ENCODE results near the gene ADAT1.
"Not testable (repeated sequence)": the region's sequence is repeated elsewhere in the genome, so short reads cannot be mapped to it uniquely, and the experiment has no call there.

Gene ADAT1

DNA sequence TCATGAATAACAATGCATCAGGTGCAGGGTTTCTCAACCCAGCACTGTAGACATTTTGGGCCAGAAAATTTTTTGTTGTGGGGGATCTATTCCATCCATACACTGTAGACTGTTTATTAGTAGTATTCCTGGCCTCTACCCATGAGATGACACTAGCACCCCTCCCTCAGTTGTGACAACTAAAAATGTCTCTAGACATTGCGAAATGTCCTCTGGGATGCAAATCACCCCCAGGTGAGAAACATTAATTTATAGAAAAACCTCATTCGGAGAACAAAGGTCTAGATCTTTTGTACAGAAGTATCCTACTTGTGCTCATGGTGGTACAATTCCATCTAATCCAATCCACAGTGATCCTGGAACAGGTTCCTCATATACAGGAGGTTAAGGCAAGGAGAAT is 4.3 kb downstream of the ADAT1 start:
- DNase-seq, result no peak

DNA sequence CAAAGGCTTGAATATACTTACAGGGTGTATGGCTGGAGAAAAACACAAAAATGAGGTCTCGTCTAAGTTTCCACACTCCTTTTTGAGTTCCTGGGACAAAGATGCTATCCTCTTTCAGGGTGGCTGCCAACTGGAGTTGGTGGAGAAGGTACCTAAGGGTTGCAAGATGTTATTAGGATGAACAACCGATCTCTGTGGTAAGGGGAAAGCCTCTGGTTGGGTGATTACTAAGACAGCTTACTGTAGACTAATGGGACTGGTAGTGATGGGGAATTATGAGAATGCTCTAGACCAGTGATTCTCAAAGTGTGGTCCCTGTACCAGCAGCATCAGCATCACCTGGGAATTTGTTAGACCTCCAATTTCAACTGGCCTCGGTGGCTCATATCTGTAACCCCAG is 6.0 kb downstream of the ADAT1 start:
- no peak for DNase-seq

DNA sequence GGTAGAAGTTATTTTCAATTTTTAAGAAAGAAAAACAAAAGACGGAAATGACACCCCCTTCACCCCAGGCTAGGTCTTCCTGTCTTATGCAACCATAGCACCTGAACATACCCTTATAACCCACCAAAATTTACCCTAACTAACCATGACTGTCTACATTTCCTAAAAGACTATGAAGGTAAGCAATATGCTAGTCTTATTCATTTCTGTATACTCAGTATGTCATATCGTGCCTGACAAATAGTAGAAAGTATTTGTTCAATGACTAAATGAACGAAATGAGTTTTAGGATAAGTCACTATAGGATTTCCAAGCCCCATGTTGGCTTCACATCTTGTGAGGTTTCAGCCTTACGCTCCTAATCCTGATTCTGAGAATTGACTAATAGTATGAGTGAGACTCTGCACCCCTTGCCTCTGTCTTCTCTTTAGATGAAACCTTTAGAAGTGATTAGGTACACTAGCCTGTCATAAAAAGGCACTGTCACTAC is 6.5 kb downstream of the ADAT1 start:
- no peak for DNase-seq

DNA sequence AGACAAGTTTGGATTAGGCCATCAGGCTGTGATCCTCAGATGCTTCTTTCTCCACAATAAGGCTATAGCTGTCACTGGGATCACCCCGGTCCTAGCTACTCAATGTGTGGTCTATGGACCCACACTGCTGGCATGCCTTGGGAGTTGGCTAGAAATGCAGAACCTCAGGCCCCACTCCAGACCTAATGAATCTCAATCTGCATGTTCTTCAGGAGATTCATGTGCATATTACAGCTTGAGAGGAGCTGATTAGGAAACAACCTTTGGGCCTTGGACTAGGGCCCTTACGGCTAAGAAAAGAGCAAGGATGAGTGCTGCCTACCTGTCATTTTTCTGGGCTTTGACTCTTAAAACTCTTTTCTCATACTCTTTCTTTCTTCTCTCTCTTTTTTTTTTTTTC is 7.5 kb downstream of the ADAT1 start:
- DNase-seq, result no peak

DNA sequence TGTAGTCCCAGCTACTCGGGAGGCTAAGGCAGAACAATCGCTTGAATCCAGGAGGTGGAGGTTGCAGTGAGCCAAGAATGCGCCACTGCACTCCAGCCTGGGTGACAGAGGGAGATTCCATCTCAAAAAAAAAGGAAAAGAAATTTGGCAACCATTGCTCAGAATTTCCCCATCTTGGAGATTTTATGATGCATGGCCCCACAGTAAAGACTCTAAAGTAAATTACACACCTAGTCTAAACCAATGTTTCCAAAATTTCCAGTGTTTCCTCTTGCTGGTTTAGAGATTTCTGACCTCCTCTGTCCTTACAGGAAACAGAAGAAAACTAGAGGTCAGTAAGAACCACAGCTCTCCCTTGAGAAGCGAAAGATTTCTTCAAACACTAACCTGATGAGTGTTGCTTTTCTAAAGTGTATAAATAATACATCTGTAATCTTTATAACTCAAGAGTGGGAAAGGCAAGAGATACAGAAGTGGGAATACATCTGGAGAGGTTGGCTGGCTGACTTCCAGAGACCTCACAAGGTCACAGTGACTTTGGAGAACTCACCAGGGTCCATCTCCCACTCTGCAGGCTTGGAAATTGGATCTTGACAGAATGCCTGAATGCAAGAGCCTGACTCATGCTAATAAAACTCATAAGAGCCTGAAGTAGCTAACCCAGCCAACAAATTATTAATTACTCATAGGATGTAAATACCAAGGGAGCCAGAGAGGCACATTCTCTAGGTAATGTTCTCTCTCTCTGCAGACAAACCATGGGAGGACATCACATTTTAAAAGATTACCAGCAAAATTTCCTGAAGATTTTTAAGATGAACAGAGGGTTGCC is 8.8 kb downstream of the ADAT1 start:
- DNase-seq, result no peak

DNA sequence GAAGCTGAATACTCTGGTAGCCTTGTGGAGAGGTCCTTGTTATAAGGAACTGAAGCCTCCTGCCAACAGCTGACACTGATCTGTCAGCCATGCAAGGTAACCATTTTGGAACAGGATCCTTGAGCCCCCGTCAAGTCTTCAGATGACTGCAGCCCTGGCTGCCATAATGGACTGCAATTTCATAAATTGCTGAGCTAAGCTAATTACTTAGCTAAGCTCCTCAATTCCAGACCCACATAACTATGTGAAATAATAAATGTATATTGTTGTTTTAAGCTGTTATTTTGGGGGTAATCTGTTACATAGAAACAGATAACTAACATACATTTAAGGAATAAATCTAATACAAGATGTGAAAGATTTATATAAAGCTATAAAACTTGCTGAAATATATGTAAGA is 16.6 kb downstream of the ADAT1 start:
- no peak for DNase-seq

DNA sequence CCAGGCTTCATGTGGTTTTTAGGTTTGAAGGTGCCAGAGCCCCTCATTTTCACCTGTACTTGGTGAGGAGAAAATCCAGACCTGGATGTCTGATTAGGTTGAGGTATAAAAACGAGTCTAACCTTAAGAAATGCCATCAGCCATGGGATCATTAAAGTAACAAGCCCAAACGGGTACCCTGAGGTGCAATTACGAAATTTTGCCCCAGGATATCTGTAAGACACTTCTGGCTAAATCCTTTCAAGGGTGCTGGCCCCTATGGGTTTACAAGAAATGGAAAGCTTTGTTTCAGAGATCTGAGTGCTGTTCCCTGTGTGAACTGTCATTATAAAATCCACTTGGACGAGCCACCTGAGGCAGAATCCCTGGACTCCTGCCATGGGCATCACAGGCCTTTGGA is 19.8 kb downstream of the ADAT1 start:
- no peak for DNase-seq

DNA sequence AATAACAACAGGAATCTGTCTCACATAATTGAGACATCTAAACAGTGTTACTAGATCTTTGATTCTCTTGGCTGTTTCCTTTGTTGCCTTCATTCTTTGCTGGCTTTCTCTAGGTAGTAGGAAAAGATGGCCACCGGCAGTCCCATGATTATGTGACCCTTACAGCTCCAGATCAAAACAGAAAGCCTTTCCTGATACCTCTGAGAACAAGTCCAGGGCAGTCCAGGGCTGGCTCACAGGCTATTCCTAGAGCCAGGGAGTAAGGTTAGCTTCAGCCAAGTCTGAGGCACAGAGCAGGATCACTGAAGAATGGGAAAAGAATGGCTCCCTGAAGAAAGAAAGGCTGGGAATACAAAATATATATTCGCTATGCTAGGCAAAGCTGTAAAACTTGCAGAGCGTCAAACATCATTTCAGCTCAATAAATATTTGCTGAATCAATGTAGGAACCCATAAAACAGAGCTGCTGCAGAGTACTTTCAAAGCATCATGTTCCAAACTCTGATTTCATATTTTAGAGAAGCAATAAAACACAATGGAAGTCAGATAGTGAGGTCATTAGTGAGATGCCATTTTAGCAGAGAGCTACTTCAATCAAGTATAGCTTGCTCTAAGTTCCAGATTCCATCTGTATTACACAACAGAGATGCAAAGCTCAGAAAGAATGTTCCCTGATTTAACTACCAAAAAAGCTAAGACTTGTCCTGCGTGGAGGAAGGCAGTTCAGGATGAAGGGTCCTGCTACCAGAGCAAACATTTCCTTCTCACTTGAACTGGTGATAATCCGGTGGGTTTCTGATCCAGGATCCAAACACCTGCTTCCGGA is 23.4 kb downstream of the ADAT1 start:
- DNase-seq, result no peak

DNA sequence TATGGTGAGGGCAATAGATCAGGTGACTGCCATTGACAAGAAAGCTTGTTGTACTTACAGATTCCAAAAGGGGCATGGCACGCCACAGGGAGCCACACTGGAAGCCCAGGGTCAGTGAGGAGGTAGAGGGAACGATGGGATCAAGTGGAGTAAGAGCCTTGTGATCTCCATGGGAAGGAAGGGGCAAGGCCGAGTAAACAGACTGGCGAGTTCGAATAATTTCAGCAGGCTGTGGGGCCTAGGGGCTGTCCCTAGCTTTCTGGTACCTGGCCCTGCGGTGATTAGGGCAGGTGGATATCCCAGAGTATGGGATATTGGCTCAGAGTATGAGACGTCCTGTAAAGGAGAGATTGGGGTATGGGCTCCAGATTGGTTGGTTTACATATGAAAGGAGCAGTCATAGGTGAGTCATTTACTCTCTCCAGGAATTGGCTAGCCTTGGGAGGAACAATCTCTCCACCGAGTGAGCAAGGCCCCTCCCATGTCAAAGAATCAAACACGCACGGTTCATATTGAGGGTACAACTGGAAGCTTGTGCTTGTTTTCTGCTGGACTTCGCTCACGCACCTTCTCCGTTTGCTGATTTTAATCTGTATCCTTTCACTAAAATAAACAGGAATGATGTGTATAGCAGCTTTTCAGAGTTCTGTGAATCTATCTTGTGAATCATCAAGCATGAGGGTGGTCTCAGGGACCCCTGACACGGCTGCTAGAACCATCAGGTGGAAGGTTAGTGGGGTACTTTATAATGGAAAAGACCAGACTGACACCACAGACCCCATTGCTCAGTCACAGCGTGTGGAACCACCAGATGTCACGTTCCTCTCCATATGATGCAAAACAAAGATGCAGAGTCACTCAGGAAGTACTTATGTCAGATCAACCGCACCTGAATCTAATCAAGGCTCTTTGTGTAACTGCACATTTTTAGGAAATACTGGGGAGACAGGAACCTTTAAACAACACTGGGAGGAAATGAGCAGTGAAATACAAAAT is 29.0 kb downstream of the ADAT1 start:
- no peak for DNase-seq

DNA sequence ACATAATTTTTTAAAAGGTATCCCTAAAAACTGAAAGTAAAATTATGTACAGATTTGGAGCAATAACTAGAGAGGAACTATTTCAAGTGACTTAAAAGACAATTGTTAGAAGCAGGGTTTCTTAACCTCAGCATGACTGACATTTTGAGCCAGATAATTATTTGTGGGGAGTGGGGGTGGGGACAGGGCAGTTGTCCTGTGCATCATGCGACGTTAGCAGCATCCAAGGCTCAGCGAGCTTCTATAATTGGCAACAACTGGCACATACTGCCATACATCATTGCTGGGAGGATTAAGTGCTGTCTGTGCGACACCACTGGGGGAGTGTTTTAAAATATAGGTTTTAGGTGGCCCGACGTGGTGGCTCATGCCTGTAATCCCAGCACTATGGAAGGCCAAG is 29.8 kb downstream of the ADAT1 start:
- DNase-seq, result no peak

DNA sequence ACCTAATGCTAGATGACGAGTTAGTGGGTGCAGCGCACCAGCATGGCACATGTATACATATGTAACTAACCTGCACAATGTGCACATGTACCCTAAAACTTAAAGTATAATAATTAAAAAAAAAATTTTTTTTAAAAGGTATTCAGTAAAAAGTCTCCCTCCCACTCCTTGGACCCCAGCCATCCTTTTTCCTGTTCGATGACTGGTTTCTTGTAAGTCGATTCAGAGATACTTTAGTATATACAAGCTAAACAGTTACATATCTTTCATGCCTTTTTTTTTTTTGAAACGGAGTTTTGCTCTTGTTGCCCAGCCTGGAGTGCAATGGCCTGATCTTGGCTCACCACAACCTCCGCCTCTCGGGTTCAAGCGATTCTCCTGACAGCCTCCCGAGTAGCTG is 31.2 kb downstream of the ADAT1 start:
- not testable (repeated sequence) for DNase-seq

DNA sequence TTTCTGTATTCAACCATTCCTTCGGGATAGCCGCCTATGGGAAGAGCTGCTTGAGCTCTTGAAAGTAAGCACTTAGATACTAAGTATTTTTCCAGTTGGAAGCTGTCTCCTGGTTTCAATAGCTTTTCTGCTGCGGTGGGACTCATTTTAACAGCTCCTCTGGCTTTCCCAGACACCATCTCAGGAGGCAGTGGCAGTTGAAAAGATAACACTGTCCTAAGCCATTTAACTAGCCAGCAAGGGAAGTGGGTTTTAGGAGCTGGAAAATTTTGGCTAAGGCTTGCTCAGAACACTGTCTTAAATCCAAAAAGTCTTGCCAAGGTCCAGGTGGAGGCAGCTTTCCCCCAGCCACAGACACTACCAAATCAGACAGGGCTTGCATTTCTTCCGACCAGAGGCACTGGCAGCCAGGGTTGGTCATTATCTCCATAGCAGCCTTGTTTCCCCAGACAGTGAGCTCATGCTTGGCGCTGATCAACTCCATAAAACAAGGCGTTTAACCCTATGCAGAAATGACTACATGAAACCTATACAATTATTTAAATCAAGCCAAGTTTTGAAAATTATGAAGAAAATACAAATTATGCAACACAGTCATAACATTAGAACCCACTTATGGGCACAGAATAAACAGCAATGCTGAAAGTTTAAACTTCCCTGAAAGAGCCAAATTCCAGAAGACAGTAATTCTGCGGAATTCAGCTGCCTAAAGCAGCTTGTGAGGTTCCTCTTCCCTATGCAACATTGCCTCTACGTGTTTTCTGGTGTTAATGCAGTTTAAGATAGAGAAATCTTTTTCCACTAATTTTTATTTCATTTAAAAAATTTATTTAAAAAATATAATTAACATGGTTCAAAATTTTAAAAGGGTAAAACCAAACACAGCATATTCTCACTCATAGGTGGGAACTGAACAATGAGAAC is 31.9 kb downstream of the ADAT1 start:
- no peak for DNase-seq

DNA sequence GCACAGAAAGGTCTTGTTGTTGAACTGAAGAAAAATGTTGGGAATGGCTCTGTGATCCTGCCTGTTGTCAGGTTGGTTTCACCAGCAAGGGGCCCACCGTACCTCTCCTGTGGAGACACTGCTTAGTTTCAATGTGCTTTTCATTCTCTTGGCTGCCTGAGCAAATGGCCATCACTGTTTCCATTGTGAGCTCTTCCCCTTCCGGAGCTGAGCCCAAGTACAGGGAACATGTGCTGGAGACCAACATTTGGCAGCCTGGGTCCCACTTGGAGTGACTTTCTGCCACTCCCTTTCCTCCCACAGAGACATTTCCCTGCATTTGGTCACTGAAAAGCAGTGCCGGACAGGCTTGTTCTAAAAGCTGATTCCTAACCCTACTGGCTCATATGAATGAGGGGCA is 33.8 kb downstream of the ADAT1 start:
- no peak for DNase-seq

DNA sequence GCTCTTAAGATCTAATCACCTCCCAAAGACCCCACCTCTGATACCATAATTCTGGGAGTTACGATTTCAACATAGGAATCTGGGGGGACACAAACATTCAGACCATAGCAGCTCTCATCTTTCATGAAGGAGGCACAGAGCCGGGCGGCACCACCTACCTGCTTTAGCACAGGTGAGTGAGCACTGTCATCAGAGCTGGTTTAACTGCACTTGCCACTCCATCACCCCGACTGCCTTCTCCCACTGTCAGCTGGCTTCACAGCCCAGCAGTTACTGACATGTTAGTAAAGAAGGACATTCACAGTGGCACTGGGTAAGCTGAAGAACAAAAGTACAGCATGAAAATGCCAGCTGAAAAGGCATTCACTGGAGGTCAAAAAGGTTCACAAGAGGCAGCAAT is 34.4 kb downstream of the ADAT1 start:
- DNase-seq, result no peak

DNA sequence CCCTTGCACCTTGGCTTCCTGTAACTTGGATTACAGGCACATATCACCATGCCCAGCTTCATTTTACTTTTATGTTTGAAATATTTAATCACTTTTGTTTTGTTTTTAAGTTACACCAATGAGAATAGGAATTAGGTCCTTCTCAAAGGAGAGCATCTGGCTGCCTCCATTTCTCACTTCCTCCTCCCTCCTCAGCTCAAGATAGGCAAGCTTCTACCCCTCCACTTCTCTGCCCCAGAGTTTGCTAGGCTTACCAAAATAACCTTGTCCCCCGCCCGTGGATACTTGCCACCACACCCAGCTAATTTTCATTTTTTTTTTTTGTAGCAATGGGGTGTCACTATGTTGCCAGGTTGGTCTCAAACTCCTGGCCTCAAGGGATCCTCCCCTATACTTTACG is 39.0 kb downstream of the ADAT1 start:
- DNase-seq, result no peak

DNA sequence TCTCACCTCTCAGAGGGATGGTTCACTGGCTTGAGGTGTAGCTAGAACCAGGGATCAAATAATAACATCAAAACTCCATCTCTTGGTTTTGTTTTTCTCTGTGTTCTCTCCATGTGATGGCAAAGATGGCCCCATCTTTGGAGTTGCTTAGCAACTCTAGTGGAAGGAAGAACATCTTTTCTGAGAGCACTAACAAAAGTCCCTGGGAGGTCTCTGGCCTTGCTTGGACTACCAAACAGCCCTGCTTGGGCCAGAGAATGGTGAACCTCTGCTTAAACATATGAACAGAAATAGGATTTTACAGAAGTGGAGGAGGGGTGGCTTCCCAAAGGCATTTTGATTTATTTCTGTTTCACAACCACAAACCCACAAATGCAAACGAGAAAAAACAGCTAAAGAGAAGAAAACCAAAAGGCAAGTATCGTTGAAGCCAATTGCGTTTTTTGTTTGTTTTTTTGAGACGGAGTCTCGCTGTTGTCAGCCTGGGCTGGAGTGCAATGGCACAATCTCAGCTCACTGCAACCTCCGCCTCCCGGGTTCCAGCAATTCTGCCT is 43.7 kb downstream of the ADAT1 start:
- no peak for DNase-seq

DNA sequence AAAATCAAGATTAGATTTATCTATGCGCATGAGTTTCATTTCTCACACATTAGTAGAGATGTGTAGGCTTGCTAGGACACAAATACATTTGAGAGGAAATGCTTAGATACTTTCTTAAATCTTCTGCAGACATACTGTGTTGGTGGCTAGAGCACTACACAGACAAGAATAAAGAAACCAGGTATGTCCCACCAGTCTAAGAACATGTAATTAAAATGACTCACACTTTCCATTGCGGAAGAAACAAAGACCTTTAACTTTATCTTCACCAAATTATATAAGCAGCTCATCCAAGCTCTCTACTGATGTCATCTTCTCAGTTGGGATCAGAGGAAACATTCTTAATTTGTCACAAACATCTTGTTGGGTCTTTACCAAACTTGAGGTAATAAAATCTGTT is 44.4 kb downstream of the ADAT1 start:
- no peak for DNase-seq

DNA sequence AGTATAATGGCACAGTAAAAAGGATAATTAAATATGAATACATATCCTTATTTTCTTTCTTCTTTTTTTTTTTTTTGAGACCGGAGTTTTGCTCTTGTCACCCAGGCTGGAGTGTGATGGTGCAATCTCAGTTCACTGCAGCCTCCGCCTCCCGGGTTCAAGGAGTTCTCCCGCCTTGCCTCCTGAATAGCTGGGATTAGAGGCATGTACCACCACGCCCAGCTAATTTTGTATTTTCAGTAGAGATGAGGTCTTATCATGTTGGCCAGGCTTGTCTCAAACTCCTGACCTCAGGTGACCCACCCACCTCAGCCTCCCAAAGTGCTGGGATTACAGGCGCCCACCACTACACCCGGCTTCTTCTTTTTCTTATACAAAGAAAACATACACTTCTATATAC is 44.9 kb downstream of the ADAT1 start:
- no peak for DNase-seq

DNA sequence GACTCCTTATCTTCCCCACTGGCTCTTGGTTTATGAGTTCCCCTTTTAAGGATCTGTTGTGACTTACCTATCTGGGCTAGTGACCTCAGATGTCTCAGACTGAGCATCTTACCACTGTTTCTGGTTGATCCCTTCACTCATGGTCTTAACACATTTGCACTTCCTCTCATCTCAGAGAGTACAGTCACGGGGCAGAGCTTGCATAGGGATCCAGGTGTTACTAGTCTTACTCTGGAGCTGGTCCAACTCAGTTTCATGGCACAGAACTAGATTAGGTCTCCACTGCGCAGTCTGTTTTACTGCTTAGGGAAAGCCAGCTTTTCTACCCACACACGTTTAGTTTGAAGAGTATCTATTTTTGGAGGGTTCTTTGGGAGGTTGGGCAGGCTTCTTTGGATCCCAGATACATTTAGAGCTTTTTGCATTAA is 46.7 kb downstream of the ADAT1 start:
- DNase-seq, result no peak

DNA sequence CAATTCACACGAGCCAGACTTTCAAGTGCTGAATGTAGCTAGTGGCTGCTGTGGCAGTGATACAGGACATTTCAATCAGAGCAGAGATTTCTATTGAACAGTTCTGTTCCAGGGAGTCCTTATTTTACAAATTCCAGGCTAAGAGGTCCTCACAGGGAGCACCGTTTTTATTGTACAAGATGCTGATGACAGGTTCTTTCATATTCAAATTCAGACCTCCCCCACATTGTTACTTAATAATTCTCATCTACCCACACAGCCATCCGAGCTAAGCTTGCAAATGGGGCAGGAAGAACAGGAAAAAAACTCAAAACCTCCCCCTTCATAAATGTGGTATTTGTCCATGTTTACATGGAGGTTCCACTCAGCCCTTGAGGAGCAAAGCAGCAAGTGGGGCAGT is 47.1 kb downstream of the ADAT1 start:
- DNase-seq, result no peak

DNA sequence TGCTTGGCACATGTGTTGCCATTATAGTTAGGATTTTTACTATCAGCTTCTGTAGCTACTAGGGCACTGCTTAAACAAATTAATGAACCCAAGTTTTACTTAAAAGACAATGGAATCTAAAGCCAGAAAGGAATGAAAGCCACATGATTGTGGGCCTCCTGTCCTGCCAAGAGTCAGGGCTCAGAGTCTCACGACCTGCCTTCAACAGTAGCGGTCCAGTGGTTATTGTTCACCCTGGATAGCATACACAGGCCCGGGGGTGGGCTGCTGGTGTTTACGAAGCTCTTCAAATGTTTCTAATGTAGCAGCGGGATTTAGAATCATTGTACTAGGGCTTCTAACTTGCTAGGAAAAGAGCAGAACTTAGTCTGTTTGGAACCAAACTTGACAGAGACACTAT is 49.1 kb downstream of the ADAT1 start:
- no peak for DNase-seq
